Stimulated activated CD8-positive, alpha-beta memory T cell treated with anti-CD3 and anti-CD28 coated beads, Interleukin-15, amount 100 ng/mL, for 48 hours (primary cell): ENCODE measurements around the gene RPP25L.

Experiments used
- DNase-seq, 2 donors: peaks; one replicate each; pipeline ENCODE4 v3.0.0-alpha.2; 2020; ENCODE audit warnings: low read depth in 2 of 2

RPP25L gene

GRCh38 chr9:34637356-34638137 lies 25.6 kb upstream of the RPP25L start, which contains the start of gene SIGMAR1:
Gene SIGMAR1, minus strand, starts transcription at chr9:34637787. Its CDS starts 90 bp downstream, at chr9:34637697.
- peak; percentile 86 to 87 for DNase-seq

- DNase-seq, result no peak
Measured at GRCh38 chr9:34636791-34637355, 25.0 kb upstream of the RPP25L start.

- DNase-seq, result no peak
Measured at GRCh38 chr9:34635556-34635955, 23.7 kb upstream of the RPP25L start.

GRCh38 chr9:34634551-34635248 lies 22.8 kb upstream of the RPP25L start:
- DNase-seq, result no peak

- peak; percentile 45 to 48 for DNase-seq
Measured at GRCh38 chr9:34633851-34634550, 22.1 kb upstream of the RPP25L start.

- no peak for DNase-seq
Measured at GRCh38 chr9:34633166-34633565, 21.3 kb upstream of the RPP25L start.

GRCh38 chr9:34630402-34631154 lies 18.7 kb upstream of the RPP25L start:
- no peak for DNase-seq

GRCh38 chr9:34629491-34629808 lies 17.6 kb upstream of the RPP25L start:
- DNase-seq, result no peak

GRCh38 chr9:34628656-34629490 lies 17.0 kb upstream of the RPP25L start, which contains the start of gene ARID3C:
Gene ARID3C, minus strand, starts transcription at chr9:34629066. Its CDS starts 1,052 bp downstream, at chr9:34628014.
- no peak for DNase-seq

- no peak for DNase-seq
Measured at GRCh38 chr9:34627716-34628655, 16.1 kb upstream of the RPP25L start.

- no peak for DNase-seq
Measured at GRCh38 chr9:34625186-34625486, 13.2 kb upstream of the RPP25L start.

- no peak for DNase-seq
Measured at GRCh38 chr9:34624475-34625185, 12.7 kb upstream of the RPP25L start.

- no peak for DNase-seq
Measured at GRCh38 chr9:34623374-34624235, 11.7 kb upstream of the RPP25L start.

GRCh38 chr9:34620061-34620994 lies 8.4 kb upstream of the RPP25L start, which contains the start of gene DCTN3:
Gene DCTN3, minus strand, starts transcription at chr9:34620495. Its CDS starts 31 bp downstream, at chr9:34620464.
- peak; percentile 82 to 85 for DNase-seq

GRCh38 chr9:34615132-34615531 lies 3.2 kb upstream of the RPP25L start:
- DNase-seq, result no peak

- DNase-seq, result peak; percentile 38 to 52
Measured at GRCh38 chr9:34612788-34613390, 992 bp upstream of the RPP25L start.
